OCI-M2 (cell line): Measurements from ENCODE around the gene EML4.
"Not testable (repeated sequence)": the region's sequence is repeated elsewhere in the genome, so short reads cannot be mapped to it uniquely, and the experiment has no call there.

ENCODE experiments used
- DNase-seq: peaks from one replicate; lab custom pipeline; 2025; ENCODE audit not compliant: unreplicated experiment; lab: John Stamatoyannopoulos, UW

The EML4 gene

GRCh38 chr2:42248846-42249245, 79.7 kb downstream of the EML4 start:
- no peak for DNase-seq

- no peak for DNase-seq
Observed at GRCh38 chr2:42249284-42249683, 80.1 kb downstream of the EML4 start.

- no peak for DNase-seq
Observed at GRCh38 chr2:42249887-42250286, 80.7 kb downstream of the EML4 start.

- DNase-seq: no peak
Observed at GRCh38 chr2:42250925-42251324, 81.8 kb downstream of the EML4 start.

- DNase-seq: no peak
Observed at GRCh38 chr2:42252464-42252863, 83.3 kb downstream of the EML4 start.

- no peak for DNase-seq
Observed at GRCh38 chr2:42254186-42254895, 85.2 kb downstream of the EML4 start.

GRCh38 chr2:42256505-42256904, 87.4 kb downstream of the EML4 start:
- no peak for DNase-seq

- DNase-seq: no peak
Observed at GRCh38 chr2:42261518-42262195, 92.5 kb downstream of the EML4 start.

GRCh38 chr2:42266236-42266635, 97.1 kb downstream of the EML4 start:
- DNase-seq: no peak

GRCh38 chr2:42267530-42267929, 98.4 kb downstream of the EML4 start:
- no peak for DNase-seq

GRCh38 chr2:42268528-42269151, 99.5 kb downstream of the EML4 start:
- DNase-seq: no peak

GRCh38 chr2:42270757-42271156, 101.6 kb downstream of the EML4 start:
- no peak for DNase-seq

- not testable (repeated sequence) for DNase-seq
Observed at GRCh38 chr2:42271246-42271645, 102.1 kb downstream of the EML4 start.

GRCh38 chr2:42274863-42275262, 105.7 kb downstream of the EML4 start:
- no peak for DNase-seq

GRCh38 chr2:42281416-42282081, 112.4 kb downstream of the EML4 start:
- DNase-seq: no peak

GRCh38 chr2:42284019-42284418, 114.9 kb downstream of the EML4 start:
- DNase-seq: no peak

- no peak for DNase-seq
Observed at GRCh38 chr2:42286268-42286946, 117.3 kb downstream of the EML4 start.

- no peak for DNase-seq
Observed at GRCh38 chr2:42288811-42289210, 119.7 kb downstream of the EML4 start.

- no peak for DNase-seq
Observed at GRCh38 chr2:42289222-42289621, 120.1 kb downstream of the EML4 start.

- no peak for DNase-seq
Observed at GRCh38 chr2:42290005-42290404, 120.9 kb downstream of the EML4 start.

GRCh38 chr2:42293019-42293418, 123.9 kb downstream of the EML4 start:
- no peak for DNase-seq
